NCI-H2029 (cell line): ENCODE measurements around the gene LAPTM5.
"Not testable (repeated sequence)": the region's sequence is repeated elsewhere in the genome, so short reads cannot be mapped to it uniquely, and the experiment has no call there.

Experiments
- DNase-seq: peaks from one replicate; lab custom pipeline; 2025; lab: John Stamatoyannopoulos, UW

The LAPTM5 gene

GRCh38 chr1:30757352-30758120 lies at the start of gene LAPTM5:
LAPTM5 (minus strand) TSS chr1:30757774; CDS start chr1:30757745, 29 bp downstream.
- DNase-seq = no peak

GRCh38 chr1:30806381-30807317 lies 49.1 kb upstream of the LAPTM5 start:
- no peak for DNase-seq

GRCh38 chr1:30805304-30806003 lies 47.9 kb upstream of the LAPTM5 start:
- no peak for DNase-seq

GRCh38 chr1:30804822-30805221 lies 47.2 kb upstream of the LAPTM5 start:
- DNase-seq = no peak

- no peak for DNase-seq
Measured at GRCh38 chr1:30804352-30804751, 46.8 kb upstream of the LAPTM5 start.

- no peak for DNase-seq
Measured at GRCh38 chr1:30803562-30803961, 46.0 kb upstream of the LAPTM5 start.

- peak; percentile 41 for DNase-seq
Measured at GRCh38 chr1:30801771-30802198, 44.2 kb upstream of the LAPTM5 start.

- DNase-seq = no peak
Measured at GRCh38 chr1:30799233-30799511, 41.6 kb upstream of the LAPTM5 start.

- DNase-seq = no peak
Measured at GRCh38 chr1:30798389-30799232, 41.0 kb upstream of the LAPTM5 start.

GRCh38 chr1:30795026-30795425 lies 37.5 kb upstream of the LAPTM5 start:
- peak; percentile 82 for DNase-seq

GRCh38 chr1:30794260-30794659 lies 36.7 kb upstream of the LAPTM5 start:
- no peak for DNase-seq

- DNase-seq = no peak
Measured at GRCh38 chr1:30793209-30793608, 35.6 kb upstream of the LAPTM5 start.

GRCh38 chr1:30791868-30792267 lies 34.3 kb upstream of the LAPTM5 start:
- DNase-seq = no peak

- no peak for DNase-seq
Measured at GRCh38 chr1:30790850-30791778, 33.5 kb upstream of the LAPTM5 start.

GRCh38 chr1:30790256-30790525 lies 32.6 kb upstream of the LAPTM5 start:
- not testable (repeated sequence) for DNase-seq

GRCh38 chr1:30789388-30790255 lies 32.0 kb upstream of the LAPTM5 start:
- no peak for DNase-seq

- no peak for DNase-seq
Measured at GRCh38 chr1:30788580-30789387, 31.2 kb upstream of the LAPTM5 start.

- DNase-seq = no peak
Measured at GRCh38 chr1:30787856-30788495, 30.4 kb upstream of the LAPTM5 start.
